ENCODE results near the gene CPEB3. TPM values are rescaled to one million over a fixed set of nuclear protein-coding genes. Genes with fewer than 3 reads are reported as not detected.

The CPEB3 gene
- total RNA-seq, 1 donor from 2014 or later: 8.8 TPM

DNA sequence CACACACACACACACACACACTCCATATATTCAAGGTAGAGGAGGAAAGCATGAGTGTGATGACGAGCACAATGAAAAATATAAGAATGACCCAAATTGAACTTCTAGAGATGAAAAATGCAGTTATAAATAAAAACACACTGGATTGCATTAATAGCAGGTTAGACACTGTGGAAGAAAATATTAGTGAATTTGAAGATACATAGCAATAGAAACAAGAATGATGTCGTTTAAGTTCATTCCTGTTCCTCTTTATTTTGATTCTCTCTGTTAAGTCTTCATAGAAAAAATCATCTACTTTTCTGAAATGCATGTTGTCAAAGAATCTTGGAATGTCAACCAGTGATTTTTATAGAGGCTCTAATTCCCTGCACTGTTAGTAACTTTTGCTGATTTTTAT is 288.9 kb downstream of the CPEB3 start:
- no peak for DNase-seq (ENCODE audit: extremely low spot score in 2 of 2)
- no peak overlapping the region for H3K4me3 ChIP-seq
- H3K4me1 ChIP-seq: no peaks in the 10 kb centered on the region
- H3K36me3 ChIP-seq: peaks cover 0 to 43% of the 10 kb centered on the region in 2 donors
- no peak overlapping the region for H3K27ac ChIP-seq
- H3K27me3 ChIP-seq: no peaks in the 10 kb centered on the region
- intact Hi-C loops (cut with DNase I): no loop called here
- H3K9me3 ChIP-seq: no peaks in the 10 kb centered on the region
- no peak for TF ChIP-seq CTCF (IDR thresholded peaks at IDR 0.05)

DNA sequence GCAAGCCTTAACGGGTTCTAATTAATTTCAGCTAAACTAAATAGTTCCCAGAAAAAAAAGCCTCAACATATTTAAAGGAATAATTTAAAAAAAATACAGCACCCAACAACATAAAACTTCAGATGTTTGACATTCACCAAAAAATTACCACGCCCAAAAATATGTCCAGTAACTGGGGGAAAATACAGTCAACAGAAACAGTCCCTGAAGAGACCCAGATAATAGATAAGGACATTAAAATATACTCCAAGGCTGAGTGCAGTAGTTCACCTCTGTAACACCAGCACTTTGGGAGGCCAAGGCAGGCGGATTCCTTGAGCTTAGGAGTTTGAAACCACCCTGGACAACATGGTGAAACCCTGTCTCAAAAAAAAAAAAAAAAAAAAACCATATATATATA is 289.3 kb downstream of the CPEB3 start:
- Histone ChIP-seq H3K27ac (no peak overlapping the region), H3K36me3 (peaks cover 0 to 46% of the 10 kb centered on the region in 2 donors), H3K4me3 (no peak overlapping the region), H3K9me3 (no peaks in the 10 kb centered on the region), H3K4me1 (no peaks in the 10 kb centered on the region), H3K27me3 (no peaks in the 10 kb centered on the region)
- DNase-seq (ENCODE audit: extremely low spot score in 2 of 2): no peak
- intact Hi-C loops (cut with DNase I): no loop called here
- no peak for TF ChIP-seq POLR2AphosphoS5 (IDR thresholded peaks at IDR 0.05; ENCODE audit: insufficient read depth in 1 of 2, low read depth in 1 of 2)
- TF ChIP-seq CTCF (IDR thresholded peaks at IDR 0.05): no peak

Small RNA genes within 50 kb of the gene (small RNA-seq; reads per million reads assigned to genes)
- gene RF00019 (not detected), gene RF00402 (not detected), gene RF00622 (not detected), gene RNY3P12 (not detected)

Other genes with a start within 250 kb of the CPEB3 start
- gene MARCHF5, start 89 bp upstream of the CPEB3 start, total RNA-seq: 18.9 TPM

All from vagina (tissue), 2 donors.